NCI-H1436 (cell line): ENCODE measurements around the gene ETS1.

Source experiments
- DNase-seq: peaks from one replicate; lab custom pipeline; 2025; lab: John Stamatoyannopoulos, UW

Gene ETS1

DNA sequence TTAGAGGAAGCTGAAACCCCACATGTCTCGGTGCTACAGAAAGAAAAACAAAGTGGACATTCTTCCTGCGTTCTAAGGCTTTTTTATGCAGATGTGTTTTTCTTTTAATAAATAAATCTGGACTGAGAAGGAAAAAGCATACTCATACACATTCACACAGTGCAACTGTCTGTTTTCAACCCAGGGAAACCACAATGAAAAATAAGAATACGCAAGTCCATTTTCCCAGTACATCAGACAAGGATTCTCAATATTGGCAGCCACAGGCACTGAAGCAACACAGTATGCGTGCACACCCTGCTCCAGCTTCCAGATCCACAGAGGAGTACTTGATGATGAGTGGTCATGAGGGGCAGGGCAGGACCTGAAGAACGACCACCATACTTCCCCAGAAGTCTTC, 86.9 kb downstream of the ETS1 start:
- no peak for DNase-seq

DNA sequence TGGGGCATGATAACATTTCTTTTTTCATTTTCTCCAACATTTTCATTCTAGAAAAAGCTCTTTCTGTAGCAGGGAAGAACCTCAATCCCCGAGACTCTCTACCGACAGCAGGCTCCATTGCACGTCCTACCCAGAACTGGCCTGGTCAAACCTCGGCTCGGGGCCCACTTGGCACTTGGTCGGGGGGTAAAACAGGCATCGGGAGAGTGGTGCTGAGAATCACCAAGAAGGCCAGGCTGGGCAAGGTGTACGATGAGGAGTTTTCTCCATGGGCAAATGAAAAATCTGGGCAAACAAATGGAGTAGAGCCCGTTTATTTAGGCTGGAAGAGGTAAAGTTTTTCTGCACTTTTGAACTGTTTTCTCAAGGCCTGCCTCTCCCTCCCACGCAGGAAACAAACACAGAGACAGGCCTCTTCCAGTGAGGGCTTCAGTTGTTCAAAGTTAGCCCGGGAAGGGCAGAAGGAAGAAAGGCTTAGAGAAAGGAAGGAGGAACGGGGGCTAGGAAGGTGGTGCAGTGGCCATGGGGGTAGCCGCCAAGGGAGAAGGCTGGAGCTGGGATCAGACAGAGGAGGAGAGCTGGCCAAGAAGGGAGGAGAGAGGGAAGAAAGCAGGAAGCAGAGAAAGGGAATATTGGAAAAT, 87.6 kb downstream of the ETS1 start:
- DNase-seq = no peak

DNA sequence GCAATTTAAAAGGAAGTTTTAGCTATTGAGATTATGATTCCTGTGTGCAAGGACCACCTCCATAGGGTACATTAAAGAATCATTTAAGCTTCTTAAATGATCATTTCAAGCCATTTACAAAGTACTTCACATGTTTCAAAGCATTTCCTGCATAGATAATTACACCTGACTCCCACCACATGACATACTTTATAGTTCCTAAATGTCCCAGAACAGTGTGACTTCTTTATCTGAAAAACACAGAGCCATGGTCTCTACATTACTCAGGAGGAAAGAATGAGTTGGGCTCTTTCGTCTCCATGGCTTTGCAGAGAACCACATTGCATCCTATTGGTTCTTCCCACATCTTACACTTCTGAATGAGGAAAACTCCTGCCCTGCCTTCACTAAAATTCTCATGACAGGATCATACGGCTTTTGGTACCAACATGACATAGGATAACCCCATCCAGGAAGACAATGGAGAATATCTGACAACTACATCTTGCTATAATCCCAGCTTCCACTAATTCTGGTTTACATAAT, 88.6 kb downstream of the ETS1 start:
- DNase-seq = no peak

DNA sequence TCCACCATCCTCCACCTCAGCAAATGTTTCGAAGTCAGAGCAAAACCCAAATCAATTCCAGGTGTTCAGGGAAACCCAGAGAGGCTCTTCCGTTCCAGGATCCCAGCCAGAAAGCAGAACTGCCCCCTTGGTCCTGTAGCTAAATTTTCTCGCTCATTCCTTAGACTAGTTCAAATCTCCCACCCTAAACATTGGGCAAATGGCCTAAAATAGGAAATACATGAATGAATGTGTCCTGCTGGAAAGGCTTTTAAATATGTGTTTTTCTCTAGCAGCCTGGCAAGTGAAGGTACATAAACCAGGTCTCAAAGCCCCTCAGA, 89.6 kb downstream of the ETS1 start:
- DNase-seq = no peak

DNA sequence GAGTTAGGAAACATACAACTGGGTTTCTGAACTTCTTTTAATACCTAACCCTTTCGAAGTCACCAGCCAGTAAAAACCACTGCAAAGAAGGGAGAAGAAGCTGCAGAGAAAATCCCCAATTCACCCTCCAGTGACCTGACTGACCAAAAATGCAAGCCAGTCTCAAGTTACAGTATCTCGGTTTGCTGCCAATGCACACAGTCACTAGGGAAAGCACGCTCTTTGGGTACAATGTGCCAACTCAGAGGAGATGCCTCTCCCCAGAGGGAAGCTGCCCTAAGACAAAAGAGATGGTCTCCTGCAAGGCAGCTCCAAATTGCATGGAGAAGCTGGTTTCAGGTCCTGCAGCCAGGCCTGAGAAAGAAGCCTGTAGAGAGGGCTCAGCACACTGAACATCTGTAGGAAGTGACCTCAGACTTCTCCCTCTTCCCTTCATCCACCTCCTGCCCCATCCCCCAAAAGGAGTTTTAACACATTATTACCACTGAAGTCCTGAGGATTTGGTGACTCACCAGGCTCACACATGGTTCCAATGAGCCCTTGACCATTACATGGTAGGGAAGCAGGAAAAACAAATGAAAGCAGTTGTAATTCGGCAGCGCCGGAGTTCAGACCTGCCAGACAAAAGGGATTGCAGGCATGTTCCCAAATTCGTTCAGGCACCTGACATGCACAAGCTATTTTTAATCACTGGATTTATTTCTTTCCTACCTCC, 90.1 kb downstream of the ETS1 start:
- no peak for DNase-seq

DNA sequence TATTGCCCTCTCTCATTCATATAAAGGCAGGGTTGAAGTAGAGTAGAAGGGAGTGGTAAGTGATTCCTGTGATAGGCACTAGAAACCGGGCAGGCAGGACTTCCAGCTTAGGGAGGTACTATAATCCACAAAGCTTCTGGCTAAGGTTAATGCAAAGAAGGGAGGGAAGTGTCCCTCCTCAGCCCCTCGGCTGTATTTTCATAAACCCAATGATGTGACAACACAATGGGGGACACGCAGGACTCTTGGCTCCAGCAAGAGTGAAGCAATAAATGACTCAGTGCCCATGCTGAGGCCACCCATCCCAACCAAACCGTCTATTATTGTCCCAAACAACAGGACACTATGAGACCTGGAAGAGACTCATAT, 90.7 kb downstream of the ETS1 start:
- no peak for DNase-seq

DNA sequence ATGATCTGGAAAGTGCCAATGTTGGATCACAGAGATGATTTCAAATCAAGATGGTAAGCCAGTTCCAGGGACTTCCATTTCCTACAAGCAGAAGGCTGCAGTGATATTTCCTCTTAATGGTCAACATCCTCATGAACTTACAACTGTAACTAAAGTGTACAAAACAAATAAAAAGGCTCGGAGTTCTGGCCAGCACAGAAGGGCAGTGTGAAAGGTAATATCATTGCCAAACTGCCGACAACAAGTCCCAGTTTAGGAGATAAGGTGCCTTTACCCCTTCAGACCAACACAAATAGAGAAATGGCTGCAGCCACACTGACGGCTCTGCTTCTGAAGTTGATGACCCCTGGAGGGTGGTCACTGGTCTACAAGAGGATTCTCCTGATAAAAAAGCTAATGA, 91.1 kb downstream of the ETS1 start:
- DNase-seq = no peak

DNA sequence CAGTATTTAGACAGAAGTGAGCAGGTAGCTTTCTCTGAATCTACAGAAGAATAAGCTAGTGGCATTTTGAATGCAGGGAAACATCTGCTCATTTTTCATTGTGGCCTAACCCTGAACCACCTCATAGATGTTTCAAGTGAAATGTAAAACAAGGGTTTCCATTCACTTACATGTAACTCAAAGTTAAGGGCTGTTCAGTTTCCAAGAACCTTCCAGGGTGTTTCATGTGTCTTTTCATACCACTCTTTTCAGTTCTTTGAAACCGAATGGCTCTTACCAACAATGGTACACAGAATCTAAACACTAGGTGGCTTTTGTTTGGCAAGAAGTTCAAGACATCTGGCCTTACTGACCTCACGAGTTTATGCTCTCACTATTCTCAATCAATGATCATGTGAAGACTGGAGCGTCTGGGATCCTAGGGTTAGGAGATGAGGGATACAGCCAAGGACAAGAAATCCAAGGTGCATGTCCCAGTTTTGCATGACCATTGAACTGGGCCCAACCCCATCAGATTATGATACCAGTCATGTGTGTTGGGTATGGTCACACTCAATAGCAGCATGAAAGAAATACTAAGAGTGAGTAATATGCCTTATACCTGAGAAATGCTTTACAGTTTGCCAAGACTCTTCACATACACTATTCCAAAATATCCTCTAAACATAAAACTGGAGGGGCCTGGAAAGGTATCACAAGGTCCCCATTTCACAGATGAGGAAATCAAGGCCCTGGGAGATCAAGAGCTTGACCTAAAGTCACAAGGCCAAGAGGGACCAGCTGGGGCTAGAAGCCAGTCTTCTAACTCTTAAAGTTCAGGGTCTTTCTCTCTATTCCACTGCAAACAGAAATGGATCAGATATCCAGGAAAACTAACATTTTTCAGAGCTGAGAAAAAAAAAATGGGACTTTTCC, 92.7 kb downstream of the ETS1 start:
- DNase-seq = no peak

DNA sequence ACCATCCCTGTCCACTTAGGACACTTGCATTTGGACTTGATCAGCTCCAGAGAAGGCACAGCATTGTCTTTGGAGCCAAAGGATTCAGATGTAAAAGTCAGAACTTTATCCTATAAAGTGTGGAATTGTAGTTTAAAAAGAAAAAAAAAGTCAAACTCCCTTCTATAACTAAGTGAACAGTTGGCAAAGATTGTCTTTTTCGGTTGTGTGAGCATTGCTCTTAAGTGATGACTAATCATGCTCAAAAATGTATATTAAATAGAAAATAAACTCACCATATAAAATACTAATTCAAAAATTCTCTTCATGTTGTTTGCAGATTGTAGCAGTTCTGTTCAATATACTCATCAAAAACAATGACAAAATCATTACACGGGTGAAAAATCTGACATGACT, 93.8 kb downstream of the ETS1 start:
- DNase-seq = no peak

DNA sequence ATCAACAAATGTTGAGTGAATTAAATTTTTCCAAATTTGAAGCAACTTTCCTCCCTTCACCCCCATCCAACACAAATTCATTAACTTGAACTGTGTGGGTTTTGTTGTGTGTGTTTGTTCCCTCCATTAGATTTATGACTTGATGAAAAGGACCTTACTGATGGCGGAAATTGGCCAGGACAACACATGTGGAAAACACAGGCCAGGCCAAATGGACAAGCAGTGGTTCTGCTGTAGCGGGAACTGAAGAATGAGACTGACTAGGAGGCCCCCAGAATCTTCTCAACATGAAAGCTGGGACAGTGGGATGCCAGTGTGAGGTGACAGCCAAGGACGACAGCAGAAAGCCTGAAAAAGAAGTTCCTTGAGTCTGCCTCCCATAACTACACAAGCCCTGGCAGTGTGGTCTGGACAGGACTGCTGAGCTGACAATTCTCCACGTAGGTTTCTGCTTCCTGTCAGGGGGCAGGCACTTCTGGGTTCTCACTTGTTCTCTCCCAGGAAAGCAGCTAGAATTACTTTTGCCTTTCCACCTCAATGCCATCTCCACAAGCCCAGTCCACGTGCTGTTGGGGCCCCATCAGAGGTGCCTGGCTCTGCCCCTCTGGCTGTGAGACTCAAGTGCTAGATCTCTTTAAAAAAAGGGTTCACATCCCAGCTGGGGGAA, 94.3 kb downstream of the ETS1 start:
- DNase-seq = no peak

DNA sequence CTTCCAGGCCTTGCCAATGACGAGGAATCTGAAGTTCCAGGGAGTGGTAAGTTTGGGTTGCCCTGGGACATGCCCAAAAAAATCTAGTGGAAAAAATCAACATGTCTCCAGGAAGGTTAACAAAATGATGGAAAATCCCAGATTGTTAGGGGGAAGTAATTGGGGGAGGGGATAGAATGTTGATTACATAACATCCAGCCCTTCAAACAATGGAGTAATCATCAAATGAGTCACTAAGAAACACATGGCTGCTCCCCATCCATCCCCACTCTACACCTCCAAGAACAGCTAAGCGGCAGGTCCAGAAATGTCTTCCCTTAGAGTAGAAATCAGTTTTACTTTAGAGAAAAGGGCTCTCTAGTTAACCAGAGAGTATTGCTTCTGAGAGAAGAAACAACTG, 94.9 kb downstream of the ETS1 start:
- DNase-seq = no peak

DNA sequence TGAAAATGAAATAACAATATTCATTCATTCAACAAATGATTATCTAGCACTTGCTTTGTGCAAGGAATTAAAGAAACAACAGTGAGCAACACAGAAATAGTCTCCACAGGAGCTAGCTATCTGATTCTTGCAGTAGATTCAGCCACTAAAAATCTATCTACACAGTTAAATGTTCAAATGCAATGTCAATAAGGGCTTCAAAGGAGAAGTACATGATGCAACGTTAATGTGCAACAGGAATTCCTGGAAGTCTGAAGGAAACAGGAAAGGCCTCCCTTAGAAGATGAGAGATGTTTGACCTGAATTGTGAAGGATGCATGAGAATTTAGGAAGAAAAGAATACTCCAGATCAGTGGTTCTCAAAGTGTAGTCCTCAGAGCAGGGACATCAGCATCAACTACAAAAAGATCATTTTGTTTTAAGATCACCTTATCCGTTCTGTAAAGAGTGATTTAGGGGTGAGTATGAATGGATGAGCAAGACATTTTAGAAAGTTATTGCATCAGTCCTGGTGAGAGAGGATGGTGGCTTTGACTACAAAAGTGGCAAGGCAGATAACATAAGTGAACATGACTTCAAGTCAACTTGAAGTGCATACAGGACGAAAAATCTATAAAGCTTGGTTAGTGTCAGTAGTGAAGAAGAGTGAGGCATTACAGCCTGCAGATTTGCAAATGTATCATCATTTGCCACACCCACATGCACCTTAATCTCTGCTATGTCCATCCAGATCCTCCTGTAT, 96.0 kb downstream of the ETS1 start:
- no peak for DNase-seq

DNA sequence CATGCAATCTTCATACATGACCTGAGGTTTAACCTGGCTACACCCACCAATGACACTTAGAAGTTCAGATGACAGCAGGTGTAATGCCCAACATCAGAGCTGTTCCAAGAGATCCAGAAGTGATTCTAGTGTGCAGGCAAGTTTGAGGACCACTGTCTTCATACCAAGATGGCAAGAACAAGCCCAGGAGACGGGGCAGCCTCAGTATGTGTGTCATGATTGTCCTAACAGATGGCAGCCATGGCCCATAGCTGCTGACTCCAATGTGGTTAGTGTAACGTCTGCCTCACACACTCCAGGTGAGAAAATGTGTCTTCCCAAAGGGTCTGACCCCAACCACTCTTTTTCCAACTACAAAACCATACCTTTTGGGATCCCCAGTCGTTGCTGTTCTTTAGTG, 97.3 kb downstream of the ETS1 start:
- DNase-seq = no peak

DNA sequence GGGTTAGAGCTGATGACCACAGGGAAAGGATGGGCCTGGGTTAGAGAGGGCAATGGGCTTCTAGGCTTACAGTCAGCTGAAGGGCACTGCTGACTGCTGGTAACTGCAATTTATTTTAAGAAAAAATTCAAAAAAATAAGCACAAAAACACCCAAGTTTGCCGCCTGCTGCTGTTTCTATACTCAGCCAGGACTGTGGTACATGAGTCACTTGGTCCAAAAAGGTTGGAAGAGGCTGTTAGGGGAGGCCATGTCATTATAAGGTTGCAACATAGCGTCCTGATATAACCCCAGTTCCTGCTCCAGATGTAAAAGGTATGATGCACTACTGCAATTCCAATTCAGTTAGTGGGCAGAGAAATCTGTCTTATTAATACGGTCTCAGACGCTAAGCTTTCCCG, 98.9 kb downstream of the ETS1 start:
- no peak for DNase-seq

DNA sequence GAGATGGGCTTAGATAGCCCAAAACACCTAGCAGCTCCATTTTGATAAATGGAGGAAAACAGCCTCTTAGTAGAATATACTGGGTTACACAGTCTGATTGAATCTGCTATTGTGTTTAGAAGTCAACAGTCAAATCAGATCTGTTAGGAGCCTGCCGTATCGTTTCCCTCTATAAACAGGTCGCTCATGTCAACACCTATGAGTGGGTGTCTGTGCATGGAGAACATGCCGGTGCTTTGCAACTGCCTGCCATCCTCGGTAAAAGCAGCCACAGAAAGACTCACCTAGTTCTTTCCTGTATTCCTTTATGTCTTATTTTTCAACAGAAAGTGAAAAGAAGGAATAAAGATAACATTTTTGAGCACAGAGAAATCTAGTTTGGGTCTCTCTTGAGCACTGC, 99.4 kb downstream of the ETS1 start:
- DNase-seq = no peak

DNA sequence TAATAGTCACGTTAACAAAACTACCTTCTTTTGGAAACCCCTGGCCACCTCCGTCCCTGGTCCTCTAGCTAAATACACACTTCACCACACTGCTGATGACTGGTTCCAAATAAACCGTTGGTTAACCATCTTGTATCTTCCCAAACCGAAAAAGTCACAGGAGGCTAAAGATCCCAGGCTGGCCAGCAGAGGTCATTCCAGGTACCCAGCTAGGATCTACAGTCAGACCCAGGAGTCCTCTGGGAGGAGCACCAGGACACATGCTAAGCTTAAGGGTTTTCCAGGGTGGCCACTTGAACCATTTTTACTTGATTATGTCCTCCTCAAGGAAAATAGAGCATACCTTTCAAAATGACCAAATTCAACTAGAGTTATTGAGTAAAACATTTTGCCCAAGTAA, 103.2 kb downstream of the ETS1 start:
- no peak for DNase-seq

DNA sequence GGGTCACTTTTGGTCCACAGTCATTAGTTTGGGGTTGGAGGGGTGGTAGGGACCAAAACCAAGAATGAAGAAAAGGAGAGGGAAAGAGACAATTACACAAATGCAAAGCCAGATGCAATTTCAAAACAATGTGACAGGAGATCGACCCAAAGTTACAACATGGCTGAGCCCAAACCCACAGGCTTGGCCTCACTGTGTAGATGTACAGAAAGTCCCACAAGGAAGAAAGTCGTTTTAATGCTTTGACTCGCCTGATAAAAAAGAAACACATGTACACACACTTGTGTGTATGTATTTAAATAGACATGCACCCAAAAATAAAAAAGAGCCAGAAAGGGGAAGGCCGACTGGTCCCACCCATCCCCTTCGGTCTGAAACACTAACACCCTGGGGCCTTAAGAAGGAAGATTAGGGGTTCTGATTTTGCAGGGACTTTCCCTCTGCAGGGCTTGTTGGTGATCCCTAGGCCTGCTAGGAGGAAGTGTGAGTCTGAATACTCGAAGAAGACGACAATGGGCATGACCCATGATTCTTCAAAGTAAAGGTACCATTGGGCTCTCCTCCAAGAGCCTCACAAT, 104.1 kb downstream of the ETS1 start:
- DNase-seq = no peak

DNA sequence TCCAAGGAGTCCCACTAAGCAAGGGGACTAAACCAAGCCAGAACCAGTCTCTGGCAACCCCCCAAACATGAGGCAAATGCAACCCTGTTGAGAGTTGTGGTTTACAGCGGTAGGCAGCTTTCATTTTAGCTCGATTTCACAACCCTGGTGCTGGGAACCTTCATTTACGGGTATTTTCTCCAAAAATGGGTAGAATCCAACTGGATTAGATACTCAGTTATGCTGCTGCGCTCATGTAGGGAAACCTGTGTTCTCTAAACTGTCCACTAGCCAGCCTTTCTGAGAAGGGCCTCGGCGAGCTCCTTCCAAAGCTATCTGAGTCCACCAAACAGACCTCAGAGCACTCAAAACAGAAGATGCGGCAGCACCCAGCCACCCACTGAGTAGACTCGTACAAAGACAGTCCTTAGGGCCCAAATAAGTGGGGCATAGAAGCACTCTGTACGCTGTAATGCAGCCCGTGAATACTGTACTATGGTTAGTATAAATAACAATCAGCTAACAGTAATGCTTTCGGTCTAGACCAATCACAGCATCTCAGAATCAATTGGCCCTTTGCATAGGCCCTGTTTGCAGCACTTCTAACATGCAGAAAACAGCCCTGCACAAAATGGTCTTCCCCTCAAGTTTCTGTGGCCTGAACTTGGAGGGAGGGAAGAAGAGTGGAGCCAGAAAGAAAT, 104.7 kb downstream of the ETS1 start:
- no peak for DNase-seq

DNA sequence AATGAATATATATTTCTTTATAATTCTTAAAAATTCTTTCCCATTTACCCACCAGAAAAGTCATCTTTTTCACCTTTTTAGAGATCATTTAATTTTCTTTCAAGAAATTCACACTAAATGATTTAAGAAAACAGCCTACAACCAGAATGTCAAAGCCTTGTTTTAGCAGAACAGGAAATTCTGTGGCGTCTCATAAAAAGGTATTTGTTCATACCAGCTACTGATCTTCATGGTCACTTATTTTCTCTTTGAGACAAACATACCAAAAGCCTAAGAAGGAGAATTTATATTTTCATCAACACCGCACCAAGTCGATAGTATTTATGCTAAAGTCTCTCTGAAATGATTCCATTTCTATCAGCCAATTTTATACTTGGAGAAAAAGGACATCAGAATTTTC, 105.3 kb downstream of the ETS1 start:
- no peak for DNase-seq

DNA sequence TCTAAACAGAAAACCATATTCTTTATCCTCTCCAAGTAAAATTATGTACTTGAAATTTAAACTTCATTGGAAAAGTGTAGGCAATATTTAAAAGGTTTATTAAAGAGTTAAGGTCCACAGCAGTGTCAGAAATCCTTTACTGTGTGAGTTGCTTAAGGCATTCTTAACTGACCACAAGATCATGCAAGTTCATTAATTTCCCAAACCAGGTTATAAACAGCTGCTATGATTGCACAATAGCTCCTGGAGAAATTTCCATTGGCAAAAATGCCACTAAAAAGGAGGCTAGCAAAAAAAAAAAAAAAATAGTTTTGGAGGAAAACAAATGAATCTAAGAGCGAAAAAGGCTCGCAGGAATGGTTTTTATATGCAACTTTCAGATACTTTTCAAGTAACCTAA, 106.2 kb downstream of the ETS1 start:
- no peak for DNase-seq

DNA sequence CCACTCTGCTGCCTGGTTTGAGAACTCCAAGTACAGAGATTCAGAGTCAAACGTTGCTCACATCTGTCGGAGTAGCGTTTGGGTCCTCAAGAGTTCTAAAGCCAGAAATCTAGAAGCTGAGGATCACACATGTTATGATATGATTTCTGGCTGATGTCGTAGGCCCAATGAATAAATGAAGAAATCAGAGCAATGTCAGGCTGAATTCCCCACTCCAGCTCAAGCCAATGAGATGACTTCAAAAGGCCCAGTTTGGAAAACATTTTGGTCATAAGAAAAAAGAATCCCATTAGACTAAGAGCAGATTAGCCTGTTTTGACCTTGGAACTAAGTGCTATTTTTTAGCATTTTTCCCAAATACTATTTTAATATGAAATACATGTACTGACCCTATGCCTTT, 106.7 kb downstream of the ETS1 start:
- DNase-seq = no peak
